IMR-90 (cell line): ENCODE results near the gene RPN1. TPM values are rescaled to one million over a fixed set of nuclear protein-coding genes. Genes with fewer than 3 reads are reported as not detected.
"Not testable (repeated sequence)": the region's sequence is repeated elsewhere in the genome, so short reads cannot be mapped to it uniquely, and the experiment has no call there.

ENCODE experiments used
- ATAC-seq: fragments of 200-7000 bp; cut with Tn5 transposase; 2 replicates; pipeline ENCODE4 v1.9.1; 2020; ENCODE audit warnings: low read depth, mild to moderate bottlenecking, moderate library complexity
- BruUV-seq: library from RNA; stranded (reverse); fragments of 400-500 nt; replicated peaks from 2 replicates; lab custom pipeline; 2021; lab: Mats Ljungman, UMichigan
- CTCF ChIA-PET: fragments of 300-600 bp; formaldehyde crosslinking; extraction: SDS; loops from one replicate; lab custom pipeline; 2021; ENCODE audit warnings: antibody characterized with exemption; lab: Yijun Ruan, JAX
- POLR2A ChIA-PET: fragments of 300-600 bp; sonication (Branson Sonifier 250); formaldehyde crosslinking; loops from one replicate; lab custom pipeline; 2022; ENCODE audit warnings: antibody characterized with exemption; ENCODE audit not compliant: unreplicated experiment; lab: Charles Lee
- DNase-seq: peaks from one replicate; pipeline ENCODE4 v3.0.0; 2013
- H2AFZ ChIP-seq: replicated peaks from 2 replicates; pipeline ENCODE3; 2013; ENCODE audit warnings: low read length, mild to moderate bottlenecking; ENCODE audit not compliant: poor library complexity
- H2AK5ac ChIP-seq: 2 replicates; pipeline ENCODE4 v1.6.1; 2013; ENCODE audit warnings: low read depth, low read length, inconsistent platforms
- H2AK9ac ChIP-seq: replicated peaks from 2 replicates; pipeline ENCODE3; 2013; ENCODE audit warnings: mild to moderate bottlenecking, low read depth, low read length, moderate library complexity; ENCODE audit not compliant: poor library complexity
- H2BK120ac ChIP-seq: 2 replicates; pipeline ENCODE4 v1.6.1; 2013; ENCODE audit warnings: low read depth, low read length, inconsistent platforms
- H2BK15ac ChIP-seq: 3 replicates; pipeline ENCODE4 v1.6.1; 2013; ENCODE audit warnings: low read depth, low read length, inconsistent platforms
- H2BK20ac ChIP-seq: 2 replicates; pipeline ENCODE4 v1.6.1; 2013; ENCODE audit warnings: low read depth, mild to moderate bottlenecking, inconsistent platforms, low read length, moderate library complexity
- H2BK5ac ChIP-seq: 2 replicates; pipeline ENCODE4 v1.6.1; 2013; ENCODE audit warnings: mild to moderate bottlenecking, low read depth, low read length, inconsistent platforms; ENCODE audit not compliant: poor library complexity, severe bottlenecking
- H3K14ac ChIP-seq: replicated peaks from 2 replicates; pipeline ENCODE4 v1.6.1; 2013; ENCODE audit warnings: low read depth, low read length, inconsistent platforms
- H3K18ac ChIP-seq: 2 replicates; pipeline ENCODE4 v1.6.1; 2013; ENCODE audit warnings: low read depth, low read length, control low read depth
- H3K23ac ChIP-seq: 2 replicates; pipeline ENCODE4 v1.6.1; 2013; ENCODE audit warnings: low read depth, low read length, inconsistent platforms
- H3K27ac ChIP-seq: 2 replicates; pipeline ENCODE4 v1.5.1; 2013; ENCODE audit warnings: mild to moderate bottlenecking, control low read depth, low read length; ENCODE audit not compliant: insufficient read depth
- H3K27me3 ChIP-seq: 2 replicates; pipeline ENCODE4 v1.6.1; 2013; ENCODE audit warnings: low read length; ENCODE audit not compliant: control insufficient read depth, insufficient read depth
- H3K36me3 ChIP-seq: 2 replicates; pipeline ENCODE4 v1.6.1; 2013; ENCODE audit warnings: low read length, mixed read lengths; ENCODE audit not compliant: control insufficient read depth, insufficient read depth
- H3K4ac ChIP-seq: 2 replicates; pipeline ENCODE4 v1.6.1; 2013; ENCODE audit warnings: low read depth, low read length, inconsistent platforms
- H3K4me1 ChIP-seq: 2 replicates; pipeline ENCODE4 v1.6.1; 2013; ENCODE audit warnings: low read length, mixed read lengths; ENCODE audit not compliant: control insufficient read depth, insufficient read depth
- H3K4me2 ChIP-seq: 2 replicates; pipeline ENCODE4 v1.6.1; 2013; ENCODE audit warnings: low read depth, mild to moderate bottlenecking, control low read depth, low read length, moderate library complexity
- H3K4me3 ChIP-seq: 2 replicates; pipeline ENCODE4 v1.5.1; 2013; ENCODE audit warnings: low read depth, mild to moderate bottlenecking, control low read depth, low read length, moderate library complexity; ENCODE audit not compliant: insufficient read depth
- H3K56ac ChIP-seq: 2 replicates; pipeline ENCODE4 v1.6.1; 2013; ENCODE audit warnings: low read length, inconsistent platforms; ENCODE audit not compliant: insufficient read depth; ENCODE audit errors: extremely low read depth
- H3K79me1 ChIP-seq, 2 experiments: 2 replicates each; pipeline ENCODE4 v1.6.1; 2013; ENCODE audit warnings: low read length in 2 of 2, inconsistent platforms in 1 of 2, low read depth in 1 of 2
- H3K9ac ChIP-seq: 2 replicates; pipeline ENCODE4 v1.6.1; 2013; ENCODE audit warnings: low read depth, low read length, control low read depth
- H3K9me1 ChIP-seq: 2 replicates; pipeline ENCODE4 v1.6.1; 2013; ENCODE audit warnings: low read length, inconsistent platforms; ENCODE audit not compliant: insufficient read depth
- H3K9me3 ChIP-seq: 2 replicates; pipeline ENCODE4 v1.6.1; 2013; ENCODE audit warnings: low read length; ENCODE audit not compliant: control insufficient read depth, insufficient read depth
- H4K20me1 ChIP-seq: 2 replicates; pipeline ENCODE4 v1.6.1; 2013; ENCODE audit warnings: low read length, inconsistent platforms; ENCODE audit not compliant: insufficient read depth
- H4K5ac ChIP-seq: 2 replicates; pipeline ENCODE4 v1.6.1; 2013; ENCODE audit warnings: mild to moderate bottlenecking, low read depth, low read length, control low read depth
- H4K8ac ChIP-seq, 2 experiments: 2 replicates each; pipeline ENCODE4 v1.6.1; 2013; ENCODE audit warnings: low read depth in 2 of 2, low read length in 2 of 2, control low read depth in 1 of 2, inconsistent platforms in 1 of 2
- H4K91ac ChIP-seq: 2 replicates; pipeline ENCODE4 v1.6.1; 2013; ENCODE audit warnings: low read depth, low read length, inconsistent platforms; ENCODE audit not compliant: insufficient read depth
- NFE2L2 ChIP-seq: fragments of 150-350 bp; IDR thresholded peaks from 2 replicates; pipeline ENCODE4 v1.6.1; 2016; ENCODE audit warnings: low read depth, mild to moderate bottlenecking, low read length
- POLR2A ChIP-seq: IDR thresholded peaks from 2 replicates; pipeline ENCODE4 v1.6.1; 2012; ENCODE audit warnings: mild to moderate bottlenecking, low read depth, low read length
- WGBS, 2 experiments: methylation state at CpG; one replicate each; pipeline versions ENCODE4 v1.1.5 to v1.1.7; 2013; ENCODE audit warnings: missing lambda C conversion rate in 2 of 2; ENCODE audit not compliant: insufficient read length in 1 of 2; ENCODE audit errors: extremely low coverage in 2 of 2; 5-methylcytosine and 5-hydroxymethylcytosine counted together
- dilution Hi-C: fragments of 300-500 bp; cut with HindIII; formaldehyde crosslinking; loops from one replicate; pipeline ENCODE4 v1.14.3; 2018; ENCODE audit warnings: low sequenced_read_pairs; ENCODE audit not compliant: unreplicated experiment
- in situ Hi-C: fragments of 300-500 bp; cut with MboI; formaldehyde crosslinking; loops from 3 replicates; pipeline ENCODE4 v1.14.3; 2019; ENCODE audit warnings: low sequenced_read_pairs, inconsistent platforms, mixed read lengths
- intact Hi-C: fragments of 100-400 bp; cut with micrococcal nuclease; formaldehyde crosslinking; loops from 2 replicates; pipeline ENCODE4 v1.10.0; 2022
- polyA plus RNA-seq, 3 experiments: library from polyadenylated mRNA; depleted of rRNA; stranded (reverse); fragments of >200 nt; gene quantifications; 2 replicates each; pipeline ENCODE4 v1.2.3, GENCODE V29; 2012; ENCODE audit warnings: low replicate concordance in 1 of 3
- total RNA-seq: library from RNA; depleted of rRNA; stranded (reverse); fragments of >200 nt; gene quantifications from 2 replicates; pipeline ENCODE4 v1.2.3, GENCODE V29; 2012

The RPN1 gene
- total and polyA plus RNA-seq, 2 of the 4 experiments (the other 2 are of a cell fraction) = 252 to 736 TPM

DNA sequence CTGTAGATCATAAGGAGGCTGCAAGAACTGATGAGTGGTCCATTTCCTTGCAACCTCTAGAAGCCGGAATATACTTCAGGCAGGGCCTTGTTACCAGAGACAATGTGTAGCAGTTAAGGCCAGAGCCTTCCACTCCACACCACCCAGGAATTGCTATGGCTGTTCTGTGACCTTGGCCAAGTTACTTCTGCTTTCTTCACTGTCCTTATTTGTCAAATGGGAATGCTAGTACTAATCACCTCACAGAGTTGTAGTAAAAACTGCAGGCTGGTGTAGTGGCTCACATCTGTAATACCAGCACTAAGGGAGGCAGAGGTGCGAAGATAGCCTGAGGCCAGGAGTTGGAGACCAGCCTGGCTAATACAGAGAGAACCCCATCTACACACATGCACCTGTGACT lies 28.7 kb upstream of the RPN1 start:
- no peak overlapping the region for H3K56ac ChIP-seq
- CTCF ChIA-PET = interaction anchor here (1.5 to 2.8 kb wide), 3 partner anchors 52 to 121 kb away, joined by 4 to 36 read pairs (median 10); no protein-coding TSS in a partner anchor
- POLR2A ChIA-PET = no interaction called here
- H3K4me2 ChIP-seq = no peak overlapping the region
- in situ Hi-C loops (no loop called here), dilution Hi-C loops (no loop called here), intact Hi-C loops (no loop called here)
- ATAC-seq (no peak), DNase-seq (no peak)
- no peaks in the 10 kb centered on the region for H4K20me1 ChIP-seq
- H2AK9ac ChIP-seq = no peak overlapping the region
- H3K36me3 ChIP-seq = no peaks in the 10 kb centered on the region
- no peaks in the 10 kb centered on the region for H3K9me3 ChIP-seq
- no peak overlapping the region for H3K4me3 ChIP-seq
- no peak overlapping the region for H2BK120ac ChIP-seq
- no peak overlapping the region for H3K14ac ChIP-seq
- H4K5ac ChIP-seq = peak overlapping the region; percentile 52; the same call in 1 of the 2 replicates
- no peak overlapping the region for H2BK20ac ChIP-seq
- H3K9me1 ChIP-seq = no peaks in the 10 kb centered on the region; the same call in 1 of the 2 replicates
- H2AFZ ChIP-seq = no peak overlapping the region
- WGBS, 2 experiments = no CpG with 5 or more reads among the region's 2 CpGs
- H4K91ac ChIP-seq = no peak overlapping the region
- H4K8ac ChIP-seq = peak overlapping the region in 1 of 2 experiments; percentile 46; a peak in 2 of 4 replicates
- no peak overlapping the region for H2BK15ac ChIP-seq
- H3K27ac ChIP-seq = no peak overlapping the region
- no peak overlapping the region for H3K4ac ChIP-seq
- peaks cover 0 to 14% of the 10 kb centered on the region in 2 experiments; a peak in 2 of 4 replicates for H3K79me1 ChIP-seq
- H3K4me1 ChIP-seq = no peaks in the 10 kb centered on the region
- TF ChIP-seq NFE2L2 (no peak), POLR2A (no peak)
- H2BK5ac ChIP-seq = no peak overlapping the region
- no TSS peak for BruUV-seq
- H2AK5ac ChIP-seq = 0 out of 2 replicates have a peak overlapping the region, but pooled peaks have one; percentile 37
- H3K27me3 ChIP-seq = no peaks in the 10 kb centered on the region
- no peak overlapping the region for H3K23ac ChIP-seq
- H3K18ac ChIP-seq = no peak overlapping the region
- H3K9ac ChIP-seq = no peak overlapping the region

DNA sequence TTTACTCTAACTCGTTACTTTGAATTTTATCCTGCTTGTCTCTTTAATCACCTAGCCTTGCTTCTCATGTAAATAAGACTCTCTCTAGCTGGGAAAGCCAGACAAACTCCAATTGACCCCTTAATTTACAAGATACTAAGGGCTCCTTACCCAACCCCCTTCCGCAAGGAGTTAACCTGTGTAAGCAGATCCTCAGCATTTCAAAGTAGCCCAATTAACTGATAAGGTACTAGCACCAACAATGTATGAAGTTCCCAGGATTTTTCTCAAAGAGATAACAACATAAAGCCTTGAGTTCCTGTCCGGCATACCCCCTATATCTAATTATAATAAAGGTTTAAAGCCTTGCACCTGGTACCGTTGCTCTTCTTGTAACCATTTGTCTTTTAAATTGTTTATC lies 25.2 kb upstream of the RPN1 start:
- dilution Hi-C loops, H2BK20ac ChIP-seq, H3K9me3 ChIP-seq, CTCF ChIA-PET, H4K20me1 ChIP-seq, ATAC-seq, H3K27me3 ChIP-seq, H4K8ac ChIP-seq, BruUV-seq, H3K14ac ChIP-seq, intact Hi-C loops, H4K5ac ChIP-seq, H3K9ac ChIP-seq, H3K56ac ChIP-seq, H3K18ac ChIP-seq, H3K4me3 ChIP-seq, H2BK15ac ChIP-seq, H4K91ac ChIP-seq, H3K27ac ChIP-seq, H3K36me3 ChIP-seq, in situ Hi-C loops, H3K79me1 ChIP-seq, H3K9me1 ChIP-seq, POLR2A ChIA-PET, DNase-seq, H2BK120ac ChIP-seq, H3K4ac ChIP-seq, H2AFZ ChIP-seq, H3K4me1 ChIP-seq, H3K4me2 ChIP-seq, H3K23ac ChIP-seq, H2AK5ac ChIP-seq, H2AK9ac ChIP-seq, H2BK5ac ChIP-seq: not testable (repeated sequence)
- no CpG with 5 or more reads among the region's 4 CpGs for WGBS, 2 experiments
